ENCODE data around the gene PEX5L. TPM values are rescaled to one million over a fixed set of nuclear protein-coding genes. Genes with fewer than 3 reads are reported as not detected.
"Not testable (repeated sequence)": the region's sequence is repeated elsewhere in the genome, so short reads cannot be mapped to it uniquely, and the experiment has no call there.

Gene PEX5L
- total and polyA plus RNA-seq, 2 experiments from 2014 or later: 0.07 to 0.30 TPM

- Histone ChIP-seq H3K4me3 (no peak overlapping the region), H3K27me3 (no peaks in the 10 kb centered on the region), H3K36me3 (no peaks in the 10 kb centered on the region), H3K4me1 (ENCODE audit: low read depth) (no peaks in the 10 kb centered on the region), H3K27ac (no peak overlapping the region), H3K9me3 (ENCODE audit: low read depth) (no peaks in the 10 kb centered on the region)
- TF ChIP-seq, protein P1, sequence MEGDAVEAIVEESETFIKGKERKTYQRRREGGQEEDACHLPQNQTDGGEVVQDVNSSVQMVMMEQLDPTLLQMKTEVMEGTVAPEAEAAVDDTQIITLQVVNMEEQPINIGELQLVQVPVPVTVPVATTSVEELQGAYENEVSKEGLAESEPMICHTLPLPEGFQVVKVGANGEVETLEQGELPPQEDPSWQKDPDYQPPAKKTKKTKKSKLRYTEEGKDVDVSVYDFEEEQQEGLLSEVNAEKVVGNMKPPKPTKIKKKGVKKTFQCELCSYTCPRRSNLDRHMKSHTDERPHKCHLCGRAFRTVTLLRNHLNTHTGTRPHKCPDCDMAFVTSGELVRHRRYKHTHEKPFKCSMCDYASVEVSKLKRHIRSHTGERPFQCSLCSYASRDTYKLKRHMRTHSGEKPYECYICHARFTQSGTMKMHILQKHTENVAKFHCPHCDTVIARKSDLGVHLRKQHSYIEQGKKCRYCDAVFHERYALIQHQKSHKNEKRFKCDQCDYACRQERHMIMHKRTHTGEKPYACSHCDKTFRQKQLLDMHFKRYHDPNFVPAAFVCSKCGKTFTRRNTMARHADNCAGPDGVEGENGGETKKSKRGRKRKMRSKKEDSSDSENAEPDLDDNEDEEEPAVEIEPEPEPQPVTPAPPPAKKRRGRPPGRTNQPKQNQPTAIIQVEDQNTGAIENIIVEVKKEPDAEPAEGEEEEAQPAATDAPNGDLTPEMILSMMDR (IDR thresholded peaks at IDR 0.05; ENCODE audit: low read depth, low read length): no peak
- no peak for DNase-seq (ENCODE audit: low read depth in 1 of 2, low spot score in 1 of 2)
Observed at GRCh38 chr3:180059356-180059755, 22.6 kb upstream of the PEX5L start.

DNA sequence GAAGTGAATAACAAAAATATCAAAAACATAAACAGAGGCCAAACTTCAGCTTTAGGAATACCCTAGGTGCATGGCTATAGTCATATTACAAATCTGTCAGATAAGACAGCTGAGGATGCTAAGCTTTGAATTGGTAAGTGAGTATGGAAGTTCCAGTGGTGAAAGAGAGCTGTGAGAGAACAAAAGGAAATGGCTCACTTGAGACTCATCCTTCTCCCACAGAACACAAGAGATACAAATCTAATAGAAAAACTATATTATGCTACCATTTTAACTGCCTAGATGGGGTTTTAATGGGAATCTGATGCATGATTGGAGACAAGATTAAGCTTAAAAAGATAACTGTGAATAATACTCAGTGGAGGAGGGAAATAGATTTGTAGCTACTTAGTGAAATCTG lies 21.5 kb upstream of the PEX5L start:
- Histone ChIP-seq H3K36me3 (no peaks in the 10 kb centered on the region), H3K9me3 (ENCODE audit: low read depth) (no peaks in the 10 kb centered on the region), H3K4me3 (no peak overlapping the region), H3K27me3 (no peaks in the 10 kb centered on the region), H3K27ac (no peak overlapping the region), H3K4me1 (ENCODE audit: low read depth) (no peaks in the 10 kb centered on the region)
- TF ChIP-seq, protein P1 (IDR thresholded peaks at IDR 0.05; ENCODE audit: low read depth, low read length): no peak
- DNase-seq (ENCODE audit: low read depth in 1 of 2, low spot score in 1 of 2): no peak

GRCh38 chr3:180055656-180056055 lies 18.9 kb upstream of the PEX5L start:
- not testable (repeated sequence) for H3K4me1 ChIP-seq (ENCODE audit: low read depth); H3K27me3 ChIP-seq; H3K9me3 ChIP-seq (ENCODE audit: low read depth); H3K36me3 ChIP-seq; H3K27ac ChIP-seq; H3K4me3 ChIP-seq; DNase-seq (ENCODE audit: low read depth in 1 of 2, low spot score in 1 of 2)

- H3K4me1 ChIP-seq (ENCODE audit: low read depth): no peaks in the 10 kb centered on the region
- H3K27ac ChIP-seq: no peak overlapping the region
- no peak overlapping the region for H3K4me3 ChIP-seq
- no peaks in the 10 kb centered on the region for H3K27me3 ChIP-seq
- H3K9me3 ChIP-seq (ENCODE audit: low read depth): no peaks in the 10 kb centered on the region
- DNase-seq (ENCODE audit: low read depth in 1 of 2, low spot score in 1 of 2): no peak
- TF ChIP-seq, protein P1 (IDR thresholded peaks at IDR 0.05; ENCODE audit: low read depth, low read length): no peak
- no peaks in the 10 kb centered on the region for H3K36me3 ChIP-seq
Observed at GRCh38 chr3:180049391-180049790, 12.7 kb upstream of the PEX5L start.

DNA sequence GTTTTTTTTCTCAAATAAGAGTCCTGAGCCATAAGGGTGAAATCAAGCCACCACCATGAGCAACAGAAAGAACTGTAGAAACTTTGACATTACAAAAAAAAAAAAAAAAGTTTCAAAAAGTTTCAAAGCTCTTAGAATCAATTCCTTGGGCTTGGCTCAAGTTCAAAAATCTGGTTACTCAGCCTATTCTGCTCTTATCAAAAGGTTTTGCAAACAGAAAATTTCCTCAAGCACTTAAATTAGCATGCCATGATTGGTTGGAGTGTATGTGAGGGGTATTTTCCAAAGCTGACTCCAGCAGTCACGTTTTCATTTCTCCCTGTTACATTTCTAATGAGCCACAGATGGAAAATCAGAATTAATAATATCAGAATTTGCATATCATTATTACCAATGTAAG lies 12.1 kb upstream of the PEX5L start:
- TF ChIP-seq, protein P1 (IDR thresholded peaks at IDR 0.05; ENCODE audit: low read depth, low read length): no peak
- Histone ChIP-seq H3K36me3 (no peaks in the 10 kb centered on the region), H3K27ac (no peak overlapping the region), H3K4me3 (no peak overlapping the region), H3K9me3 (ENCODE audit: low read depth) (no peaks in the 10 kb centered on the region), H3K4me1 (ENCODE audit: low read depth) (no peaks in the 10 kb centered on the region), H3K27me3 (no peaks in the 10 kb centered on the region)
- no peak for DNase-seq (ENCODE audit: low read depth in 1 of 2, low spot score in 1 of 2)

- H3K27ac ChIP-seq: no peak overlapping the region
- TF ChIP-seq, protein P1 (IDR thresholded peaks at IDR 0.05; ENCODE audit: low read depth, low read length): no peak
- no peaks in the 10 kb centered on the region for H3K36me3 ChIP-seq
- no peaks in the 10 kb centered on the region for H3K4me1 ChIP-seq (ENCODE audit: low read depth)
- H3K4me3 ChIP-seq: no peak overlapping the region
- H3K9me3 ChIP-seq (ENCODE audit: low read depth): no peaks in the 10 kb centered on the region
- H3K27me3 ChIP-seq: no peaks in the 10 kb centered on the region
- DNase-seq (ENCODE audit: low read depth in 1 of 2, low spot score in 1 of 2): no peak
Observed at GRCh38 chr3:180048103-180048502, 11.4 kb upstream of the PEX5L start.

Measured in cardiac muscle cell (in vitro differentiated cells and primary cell).